Heart right ventricle (tissue), 16 donors: ENCODE results near the gene MYO6. TPM values are rescaled to one million over a fixed set of nuclear protein-coding genes. Genes with fewer than 3 reads are reported as not detected.

ENCODE experiments used
- ATAC-seq, 8 donors: fragments of 200-7000 bp; cut with Tn5 transposase; one replicate each; pipeline ENCODE4 v1.9.1; 2020; ENCODE audit warnings: mild to moderate bottlenecking in 8 of 8, moderate library complexity in 8 of 8, moderate number of reproducible peaks in 1 of 8
- DNase-seq, 2 donors: peaks; one replicate each; pipeline ENCODE4 v3.0.0-alpha.2; 2020
- H3K27ac ChIP-seq, 10 donors: fragments of 200-600 bp; sonication (generic) in 2 of 10; one replicate each; pipeline versions ENCODE4 v1.5.0 to v1.8.0; 2020 to 2022; ENCODE audit warnings: mild to moderate bottlenecking in 3 of 10
- H3K27me3 ChIP-seq, 7 donors: fragments of 200-600 bp; one replicate each; pipeline ENCODE4 v1.8.0; 2021 to 2022; ENCODE audit warnings: mild to moderate bottlenecking in 2 of 7
- H3K36me3 ChIP-seq, 9 donors: fragments of 200-600 bp; sonication (generic) in 1 of 9; one replicate each; pipeline versions ENCODE4 v1.5.0 to v1.8.0; 2020 to 2022; ENCODE audit warnings: mild to moderate bottlenecking in 2 of 9
- H3K4me1 ChIP-seq, 9 donors: fragments of 200-600 bp; sonication (generic) in 1 of 9; one replicate each; pipeline versions ENCODE4 v1.5.0 to v1.8.0; 2020 to 2022; ENCODE audit warnings: mild to moderate bottlenecking in 4 of 9
- H3K4me3 ChIP-seq, 10 donors: fragments of 200-600 bp; sonication (generic) in 2 of 10; one replicate each; pipeline versions ENCODE4 v1.5.0 to v1.8.0; 2020 to 2022; ENCODE audit warnings: mild to moderate bottlenecking in 7 of 10, moderate library complexity in 2 of 10
- H3K9me3 ChIP-seq, 11 donors: fragments of 200-600 bp in 10 of 11; sonication (generic) in 2 of 11; one replicate each; pipeline versions ENCODE4 v1.5.0 to v1.8.0; 2013 to 2022; ENCODE audit warnings: mild to moderate bottlenecking in 2 of 11, control low read depth in 1 of 11, moderate library complexity in 1 of 11
- WGBS, 2 donors: extraction: QIAGEN DNeasy Blood & Tissue Kit; methylation state at CpG; one replicate each; pipeline ENCODE4 v1.1.7; 2013; ENCODE audit warnings: inconsistent platforms in 1 of 2; 5-methylcytosine and 5-hydroxymethylcytosine counted together
- intact Hi-C, 10 donors: fragments of 100-400 bp; cut with DNase I; formaldehyde crosslinking; loops; one replicate each; pipeline versions ENCODE4 v1.11.1 to v1.14.2; 2022
- polyA plus RNA-seq, 2 donors: library from polyadenylated mRNA; stranded (reverse); fragments of 200-250 nt; gene quantifications; one replicate each; pipeline ENCODE4 v1.2.3, GENCODE V29; 2013
- total RNA-seq, 10 donors: library from RNA; stranded (reverse); fragmentation: NEBNext Ultra II Directional in 3 of 10; extraction: Animal tissue kit (Norgen Biotek cat#: 25700) in 3 of 10; gene quantifications; one replicate each; pipeline versions ENCODE4 v1.2.1 to v1.2.4, GENCODE V29; 2021 to 2023
- TF ChIP-seq, protein P1 (sequence below), 9 donors: fragments of 200-600 bp; sonication (generic) in 2 of 9; IDR thresholded peaks; one replicate each; pipeline versions ENCODE4 v1.5.0 to v1.8.0; 2021 to 2022; ENCODE audit warnings: antibody characterized with exemption in 9 of 9, mild to moderate bottlenecking in 5 of 9, moderate library complexity in 1 of 9
- donor health status: Arrhythmogenic right ventricular cardiomyopathy.
- donor health status: ischemic (EF 13 %, LVEDD 7.1; RV severe dilation, severe dysfunction).
- donor health status: healthy with polysubstance abuse.
- donor health status: DM: no; HTN: yes; CAD: no.
- donor health status: DM: no; HTN: no; CAD: no.
- donor health status: ischemic (EF 25% LVEDD 6.9; RV normal size, moderate dysfunction).
- donor health status: ischemic (EF 25% LVEDD 5.7; RV mildly dilated, moderate dysfunction).
- donor health status: healthy.
- donor health status: DM: yes; HTN: yes; CAD: no.
- donor health status: Ischemic cardiomyopathy.
- donor health status: ischemic (EF 35%, LVEDD 5.7; RV mildly dilated, moderate dysfunction).
- donor health status: nonischemic (EF 11% LVEDD 7.7; RV severe dilation, severe dysfunction).
- donor health status: DM: yes; HTN: yes; CAD: no.
- donor health status: PGD.
- donor health status: ischemic (EF 29% LVEDD 5.4; RV normal size, mild dysfunction).
- donor health status: nonischemic (EF 23%, LVEDD 6.1; RV moderate dilation, normal function).

MYO6 gene
- total and polyA plus RNA-seq, 12 donors, result 2.4 to 9.7 (median 5.1) TPM

DNA sequence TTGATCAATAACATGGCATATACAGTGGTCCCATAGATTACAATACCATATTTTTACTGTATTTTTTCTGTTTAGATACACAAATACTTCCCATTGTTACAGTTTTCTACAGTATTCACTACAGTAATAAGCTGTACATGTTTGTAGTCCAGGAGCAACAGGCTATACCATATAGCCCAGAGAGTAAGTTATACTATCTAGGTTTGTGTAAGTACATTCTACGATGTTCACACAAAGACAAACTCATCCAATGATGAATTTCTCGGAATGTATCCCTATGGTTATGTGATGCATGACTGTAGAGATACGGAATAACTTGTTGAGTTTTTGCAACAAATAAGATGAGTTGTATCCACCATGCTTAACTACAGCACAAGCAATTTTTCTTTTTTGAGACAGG, 3.6 kb upstream of the MYO6 start:
- no peak for ATAC-seq
- 88 to 92% methylated on average over 3 of the region's 3 CpGs for WGBS, 2 donors

GRCh38 chr6:75746221-75746620, 2.8 kb upstream of the MYO6 start:
- Histone ChIP-seq H3K4me1 (peaks cover 0 to 29% (median 14%) of the 10 kb centered on the region in 9 donors), H3K27ac (no peak overlapping the region), H3K27me3 (peaks cover 0 to 90% (median 0%) of the 10 kb centered on the region in 7 donors), H3K4me3 (no peak overlapping the region), H3K9me3 (no peaks in the 10 kb centered on the region), H3K36me3 (no peaks in the 10 kb centered on the region)
- 12 to 15% methylated on average over 2 of the region's 2 CpGs for WGBS, 2 donors
- TF ChIP-seq, protein P1, sequence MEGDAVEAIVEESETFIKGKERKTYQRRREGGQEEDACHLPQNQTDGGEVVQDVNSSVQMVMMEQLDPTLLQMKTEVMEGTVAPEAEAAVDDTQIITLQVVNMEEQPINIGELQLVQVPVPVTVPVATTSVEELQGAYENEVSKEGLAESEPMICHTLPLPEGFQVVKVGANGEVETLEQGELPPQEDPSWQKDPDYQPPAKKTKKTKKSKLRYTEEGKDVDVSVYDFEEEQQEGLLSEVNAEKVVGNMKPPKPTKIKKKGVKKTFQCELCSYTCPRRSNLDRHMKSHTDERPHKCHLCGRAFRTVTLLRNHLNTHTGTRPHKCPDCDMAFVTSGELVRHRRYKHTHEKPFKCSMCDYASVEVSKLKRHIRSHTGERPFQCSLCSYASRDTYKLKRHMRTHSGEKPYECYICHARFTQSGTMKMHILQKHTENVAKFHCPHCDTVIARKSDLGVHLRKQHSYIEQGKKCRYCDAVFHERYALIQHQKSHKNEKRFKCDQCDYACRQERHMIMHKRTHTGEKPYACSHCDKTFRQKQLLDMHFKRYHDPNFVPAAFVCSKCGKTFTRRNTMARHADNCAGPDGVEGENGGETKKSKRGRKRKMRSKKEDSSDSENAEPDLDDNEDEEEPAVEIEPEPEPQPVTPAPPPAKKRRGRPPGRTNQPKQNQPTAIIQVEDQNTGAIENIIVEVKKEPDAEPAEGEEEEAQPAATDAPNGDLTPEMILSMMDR (IDR thresholded peaks at IDR 0.05), result no peak
- intact Hi-C loops, result no loop called here
- ATAC-seq, result no peak
- no peak for DNase-seq

More for the DNA sequence above, 3.6 kb upstream of the MYO6 start:
- Histone ChIP-seq H3K4me1 (peaks cover 0 to 25% (median 12%) of the 10 kb centered on the region in 9 donors), H3K27me3 (peaks cover 0 to 82% (median 0%) of the 10 kb centered on the region in 7 donors), H3K4me3 (no peak overlapping the region), H3K36me3 (no peaks in the 10 kb centered on the region), H3K27ac (no peak overlapping the region), H3K9me3 (no peaks in the 10 kb centered on the region)
- intact Hi-C loops, result no loop called here
- TF ChIP-seq, protein P1 (IDR thresholded peaks at IDR 0.05), result no peak
- no peak for DNase-seq

GRCh38 chr6:75747152-75747992, 1.7 kb upstream of the MYO6 start:
- WGBS, 2 donors, result 89 to 94% methylated on average over 9 of the region's 9 CpGs
- peaks cover 0 to 33% (median 26%) of the 10 kb centered on the region in 9 donors for H3K4me1 ChIP-seq
- intact Hi-C loops, result no loop called here
- H3K4me3 ChIP-seq, result no peak overlapping the region
- no peaks in the 10 kb centered on the region for H3K36me3 ChIP-seq
- TF ChIP-seq, protein P1 (IDR thresholded peaks at IDR 0.05), result no peak
- H3K27ac ChIP-seq, result no peak overlapping the region
- H3K27me3 ChIP-seq, result peaks cover 0 to 93% (median 0%) of the 10 kb centered on the region in 7 donors
- DNase-seq, result no peak
- ATAC-seq, result no peak
- no peaks in the 10 kb centered on the region for H3K9me3 ChIP-seq

DNA sequence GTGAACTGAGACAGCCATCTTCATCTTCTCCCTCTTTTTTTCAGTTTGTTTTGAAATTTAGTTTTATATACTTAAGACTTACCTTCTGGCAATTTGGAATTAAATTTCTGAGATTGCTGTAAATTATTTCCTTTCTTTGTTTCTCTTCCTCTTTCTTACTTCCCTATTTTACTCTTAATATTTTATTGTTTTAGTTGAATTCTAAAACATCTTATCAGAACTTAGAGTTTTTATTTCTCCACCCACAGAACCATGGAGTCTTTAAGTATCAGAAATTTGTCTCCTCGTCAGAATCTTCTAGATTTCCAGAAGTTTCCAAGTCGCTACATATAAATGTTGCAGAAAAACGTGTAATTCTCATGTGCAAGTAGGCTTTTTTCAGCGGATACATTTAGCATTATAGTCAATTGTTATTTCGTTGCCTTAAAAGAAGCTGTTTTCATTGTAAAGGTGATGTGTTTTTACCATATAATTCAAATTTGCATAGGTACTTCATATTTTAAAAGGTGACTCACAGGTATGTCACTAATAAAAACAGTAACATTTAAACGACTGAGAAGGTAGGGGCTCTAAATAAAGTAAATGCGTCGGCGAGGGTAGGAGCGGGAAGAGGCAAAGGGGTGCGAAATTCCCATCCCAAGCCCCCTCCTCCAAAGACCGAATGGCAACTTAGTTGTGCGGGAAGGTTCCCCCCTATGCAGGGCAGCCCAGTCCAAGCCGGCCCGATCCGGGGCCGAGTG, 866 bp upstream of the MYO6 start:
- DNase-seq (no peak), ATAC-seq (peak in 7 of 8 donors; percentile 31 to 76 (median 56))
- H3K27ac ChIP-seq, result peak overlapping the region in 9 of 10 donors; percentile 75 to 92 (median 83)
- peak overlapping the region; percentile 82 to 99 (median 94) for H3K4me3 ChIP-seq
- no peaks in the 10 kb centered on the region for H3K9me3 ChIP-seq
- peaks cover 0 to 90% (median 0%) of the 10 kb centered on the region in 7 donors for H3K27me3 ChIP-seq
- intact Hi-C loops, result no loop called here
- H3K36me3 ChIP-seq, result no peaks in the 10 kb centered on the region
- TF ChIP-seq, protein P1 (IDR thresholded peaks at IDR 0.05), result no peak
- 15% methylated on average over 17 of the region's 17 CpGs for WGBS, 2 donors
- H3K4me1 ChIP-seq, result peaks cover 0 to 36% (median 27%) of the 10 kb centered on the region in 9 donors
